HEK293 (cell line): Measurements from ENCODE around the gene ESR2.

Experiments used
- CTCF ChIP-seq: fragments of 450-650 bp; formaldehyde crosslinking; IDR thresholded peaks from 2 replicates; pipeline ENCODE4 v1.5.1; 2016; ENCODE audit warnings: missing biosample characterization, missing genetic modification characterization
- SCRT1 ChIP-seq: fragments of 450-650 bp; formaldehyde crosslinking; IDR thresholded peaks from 2 replicates; pipeline ENCODE4 v1.5.1; 2016; ENCODE audit warnings: missing biosample characterization, missing genetic modification characterization, borderline replicate concordance
- ZNF571 ChIP-seq: fragments of 450-650 bp; formaldehyde crosslinking; IDR thresholded peaks from 2 replicates; pipeline ENCODE4 v1.5.0; 2017; ENCODE audit warnings: missing biosample characterization, missing genetic modification characterization

DNA sequence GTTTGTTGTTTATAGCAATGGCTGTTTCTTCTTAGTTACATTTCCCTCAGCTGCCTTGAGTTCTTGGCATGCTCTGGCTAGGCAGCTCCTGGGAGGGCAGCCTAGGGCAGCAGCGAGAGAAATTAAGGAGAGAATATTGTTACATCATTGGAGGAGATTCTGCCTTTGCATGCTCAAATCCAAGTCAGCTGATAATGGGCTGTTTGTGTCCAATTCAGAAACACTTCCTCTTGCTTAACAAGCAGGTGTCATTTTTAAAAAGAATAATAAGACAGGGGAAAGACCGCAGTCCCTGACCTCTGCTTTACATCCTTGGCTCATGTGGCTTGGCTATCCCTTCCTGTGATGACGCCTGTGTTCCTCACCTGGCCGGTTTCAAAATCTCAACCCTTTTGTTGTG, 76.9 kb downstream of the ESR2 start:
- no peak for TF ChIP-seq ZNF571 (tag by site-specific recombination)
- no peak for TF ChIP-seq CTCF (tag by site-specific recombination)
- TF ChIP-seq SCRT1 (tag by site-specific recombination) = no peak
